Measurements from ENCODE around the gene CD300E. TPM values are rescaled to one million over a fixed set of nuclear protein-coding genes. Genes with fewer than 3 reads are reported as not detected.

The CD300E gene
- total RNA-seq, 2 experiments from 2014 or later: 0.93 to 0.98 TPM

- ATAC-seq (ENCODE audit: poor library complexity): no peak
- H3K4me1 Mint-ChIP-seq (ENCODE audit: low read depth): peaks cover 5% of the 10 kb centered on the region
- intact Hi-C loops (cut with DNase I, micrococcal nuclease): loop anchor here in 1 of 2 experiments (5.0 kb wide), 1 partner anchor 303 kb away; no protein-coding TSS in a partner anchor
- no peaks in the 10 kb centered on the region for H3K36me3 Mint-ChIP-seq (ENCODE audit: low read depth)
- Histone ChIP-seq H3K4me1 (ENCODE audit: insufficient read depth, low read length) (peaks cover 6% of the 10 kb centered on the region), H3K27ac (ENCODE audit: low read depth in 1 of 2, low read length in 2 of 2) (no peak overlapping the region), H3K27me3 (ENCODE audit: control insufficient read depth in 1 of 2, insufficient read depth in 2 of 2, low read length in 2 of 2) (peaks cover 11 to 14% of the 10 kb centered on the region in 2 experiments), H3K36me3 (ENCODE audit: insufficient read depth, low read length) (no peaks in the 10 kb centered on the region), H3K4me3 (ENCODE audit: low read length) (no peak overlapping the region), H3K9me3 (ENCODE audit: control insufficient read depth in 1 of 2, insufficient read depth in 1 of 2, low read length in 2 of 2) (no peaks in the 10 kb centered on the region)
- DNase-seq: no peak
- no peak for TF ChIP-seq CTCF (IDR thresholded peaks at IDR 0.05)
- no peaks in the 10 kb centered on the region for H3K9me3 Mint-ChIP-seq
- H3K27ac Mint-ChIP-seq: no peak overlapping the region
- ChIA-PET CTCF (interaction anchor here (0.7 kb wide), 1 partner anchor 1399 kb away, joined by 3 read pairs; no protein-coding TSS in a partner anchor), POLR2A (no interaction called here)
- H3K27me3 Mint-ChIP-seq: peaks cover 52% of the 10 kb centered on the region
- no peak overlapping the region for H3K4me3 Mint-ChIP-seq
Measured at GRCh38 chr17:74654742-74655141, 31.2 kb upstream of the CD300E start.

DNA sequence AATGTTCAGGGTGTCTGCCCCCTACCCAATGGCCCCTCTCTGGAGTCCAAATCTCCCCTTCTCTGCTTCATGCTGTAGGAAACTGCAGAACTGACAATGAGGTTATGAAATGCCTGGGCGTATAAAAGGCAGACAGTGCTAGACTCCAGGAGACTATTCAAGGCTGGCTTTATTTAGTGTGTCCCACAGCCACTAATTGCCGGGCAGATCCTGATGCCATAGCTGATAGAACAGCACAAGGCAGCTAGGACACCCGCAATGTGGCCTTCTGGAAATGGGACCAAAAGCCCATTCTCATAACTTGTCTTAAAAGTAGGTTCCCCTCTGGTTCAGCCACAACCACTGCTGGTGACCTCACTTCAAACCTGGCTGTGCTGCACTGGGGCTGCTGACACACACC lies 28.5 kb upstream of the CD300E start:
- H3K36me3 Mint-ChIP-seq (ENCODE audit: low read depth): no peaks in the 10 kb centered on the region
- TF ChIP-seq CTCF (IDR thresholded peaks at IDR 0.05): no peak
- no peaks in the 10 kb centered on the region for H3K9me3 Mint-ChIP-seq
- no peak for DNase-seq
- Histone ChIP-seq H3K4me3 (ENCODE audit: low read length) (no peak overlapping the region), H3K4me1 (ENCODE audit: insufficient read depth, low read length) (no peaks in the 10 kb centered on the region), H3K27ac (ENCODE audit: low read depth in 1 of 2, low read length in 2 of 2) (no peak overlapping the region), H3K9me3 (ENCODE audit: control insufficient read depth in 1 of 2, insufficient read depth in 1 of 2, low read length in 2 of 2) (peaks cover 0 to 3% of the 10 kb centered on the region in 2 experiments), H3K27me3 (ENCODE audit: control insufficient read depth in 1 of 2, insufficient read depth in 2 of 2, low read length in 2 of 2) (peaks cover 16 to 27% of the 10 kb centered on the region in 2 experiments), H3K36me3 (ENCODE audit: insufficient read depth, low read length) (no peaks in the 10 kb centered on the region)
- intact Hi-C loops (cut with DNase I, micrococcal nuclease): no loop called here
- H3K27me3 Mint-ChIP-seq: peaks cover 54% of the 10 kb centered on the region
- no peak overlapping the region for H3K27ac Mint-ChIP-seq
- no peak for ATAC-seq (ENCODE audit: poor library complexity)
- CTCF ChIA-PET: no interaction called here
- POLR2A ChIA-PET: no interaction called here
- H3K4me3 Mint-ChIP-seq: no peak overlapping the region
- H3K4me1 Mint-ChIP-seq (ENCODE audit: low read depth): no peaks in the 10 kb centered on the region

DNA sequence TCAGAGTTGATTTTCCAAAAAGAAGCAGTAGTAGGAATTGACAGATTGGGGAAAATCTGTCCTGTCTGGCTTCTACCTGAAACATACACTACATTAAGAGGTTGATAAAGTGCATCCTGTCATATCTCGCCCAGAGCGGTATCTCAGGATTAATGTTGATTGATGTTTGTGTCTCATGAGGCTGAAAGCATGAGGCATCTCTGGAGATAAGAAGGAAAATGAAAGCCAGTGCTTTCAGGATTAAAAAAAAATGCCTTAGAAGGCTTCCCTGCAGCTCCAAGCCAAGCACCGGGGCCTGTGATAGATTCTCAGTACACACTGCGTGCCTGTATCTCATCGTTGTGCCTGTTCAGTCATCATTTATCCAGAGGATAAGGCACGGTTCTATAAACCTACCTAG lies 26.4 kb upstream of the CD300E start:
- DNase-seq (no peak), ATAC-seq (ENCODE audit: poor library complexity) (no peak)
- H3K27me3 Mint-ChIP-seq: peaks cover 67% of the 10 kb centered on the region
- no peaks in the 10 kb centered on the region for H3K36me3 Mint-ChIP-seq (ENCODE audit: low read depth)
- intact Hi-C loops (cut with DNase I, micrococcal nuclease): loop anchor here in 1 of 2 experiments (10.0 kb wide), 1 partner anchor 275 kb away; no protein-coding TSS in a partner anchor
- ChIA-PET POLR2A (no interaction called here), CTCF (no interaction called here)
- no peak overlapping the region for H3K27ac ChIP-seq (ENCODE audit: low read depth in 1 of 2, low read length in 2 of 2)
- H3K9me3 ChIP-seq (ENCODE audit: control insufficient read depth in 1 of 2, insufficient read depth in 1 of 2, low read length in 2 of 2): peaks cover 0 to 3% of the 10 kb centered on the region in 2 experiments
- H3K4me1 ChIP-seq (ENCODE audit: insufficient read depth, low read length): no peaks in the 10 kb centered on the region
- H3K27ac Mint-ChIP-seq: no peak overlapping the region
- H3K4me3 ChIP-seq (ENCODE audit: low read length): no peak overlapping the region
- H3K9me3 Mint-ChIP-seq: no peaks in the 10 kb centered on the region
- no peaks in the 10 kb centered on the region for H3K4me1 Mint-ChIP-seq (ENCODE audit: low read depth)
- peaks cover 19 to 27% of the 10 kb centered on the region in 2 experiments for H3K27me3 ChIP-seq (ENCODE audit: control insufficient read depth in 1 of 2, insufficient read depth in 2 of 2, low read length in 2 of 2)
- no peak for TF ChIP-seq CTCF (IDR thresholded peaks at IDR 0.05)
- H3K4me3 Mint-ChIP-seq: no peak overlapping the region
- no peaks in the 10 kb centered on the region for H3K36me3 ChIP-seq (ENCODE audit: insufficient read depth, low read length)

Measured in CD4-positive, alpha-beta T cell (primary cell).